ENCODE results near the gene BAIAP3.

DNA sequence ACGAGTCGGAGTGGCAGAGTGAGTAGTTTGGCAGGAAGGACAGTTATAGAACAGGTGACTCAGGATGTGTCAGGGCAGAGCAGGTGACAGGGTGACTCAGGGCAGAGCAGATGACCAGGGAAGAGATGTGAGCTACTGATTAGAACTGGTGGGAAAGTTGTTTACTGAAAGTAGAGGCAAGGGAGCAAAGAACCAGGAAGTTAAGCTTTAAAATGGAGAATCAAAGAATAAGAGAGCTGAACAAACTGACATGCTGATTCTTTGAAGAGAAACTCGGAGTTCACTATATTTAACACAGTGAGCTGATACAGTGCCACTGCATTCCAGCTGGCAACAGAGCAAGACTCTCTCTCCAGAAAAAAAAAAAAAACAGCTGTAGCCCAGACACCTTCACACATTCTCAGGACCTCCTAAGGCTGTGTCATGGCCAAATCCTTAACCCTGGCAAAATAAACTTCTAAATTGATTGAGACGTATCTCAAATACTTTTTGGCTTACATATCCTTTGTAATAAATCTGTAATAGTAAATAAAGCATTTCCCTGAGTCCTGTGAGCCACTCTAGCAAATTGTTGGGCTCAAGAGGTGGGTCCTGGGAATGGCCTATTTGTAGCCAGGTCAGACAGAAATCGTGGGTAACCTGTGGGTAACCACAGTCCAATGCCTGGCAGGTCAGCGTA, 36.3 kb upstream of the BAIAP3 start:
- TF ChIP-seq, protein P1, sequence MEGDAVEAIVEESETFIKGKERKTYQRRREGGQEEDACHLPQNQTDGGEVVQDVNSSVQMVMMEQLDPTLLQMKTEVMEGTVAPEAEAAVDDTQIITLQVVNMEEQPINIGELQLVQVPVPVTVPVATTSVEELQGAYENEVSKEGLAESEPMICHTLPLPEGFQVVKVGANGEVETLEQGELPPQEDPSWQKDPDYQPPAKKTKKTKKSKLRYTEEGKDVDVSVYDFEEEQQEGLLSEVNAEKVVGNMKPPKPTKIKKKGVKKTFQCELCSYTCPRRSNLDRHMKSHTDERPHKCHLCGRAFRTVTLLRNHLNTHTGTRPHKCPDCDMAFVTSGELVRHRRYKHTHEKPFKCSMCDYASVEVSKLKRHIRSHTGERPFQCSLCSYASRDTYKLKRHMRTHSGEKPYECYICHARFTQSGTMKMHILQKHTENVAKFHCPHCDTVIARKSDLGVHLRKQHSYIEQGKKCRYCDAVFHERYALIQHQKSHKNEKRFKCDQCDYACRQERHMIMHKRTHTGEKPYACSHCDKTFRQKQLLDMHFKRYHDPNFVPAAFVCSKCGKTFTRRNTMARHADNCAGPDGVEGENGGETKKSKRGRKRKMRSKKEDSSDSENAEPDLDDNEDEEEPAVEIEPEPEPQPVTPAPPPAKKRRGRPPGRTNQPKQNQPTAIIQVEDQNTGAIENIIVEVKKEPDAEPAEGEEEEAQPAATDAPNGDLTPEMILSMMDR (IDR thresholded peaks at IDR 0.05 in 8 of 11, conservative IDR thresholded peaks at IDR 0.05 in 3 of 11), result no peak
- TF ChIP-seq POLR2A (IDR thresholded peaks at IDR 0.05), result no peak
- no peak for TF ChIP-seq POLR2AphosphoS5 (IDR thresholded peaks at IDR 0.05)
